Body of pancreas (tissue), 4 donors: ENCODE measurements around the gene SLC24A3. TPM values are rescaled to one million over a fixed set of nuclear protein-coding genes. Genes with fewer than 3 reads are reported as not detected.

Experiments
- ATAC-seq: fragments of 150-250 bp; one replicate; pipeline ENCODE4 v1.9.1; 2016
- DNase-seq, 4 donors: peaks; one replicate each; pipeline ENCODE4 v3.0.0-alpha.2; 2019
- H3K27ac ChIP-seq, 4 donors: fragments of 200-600 bp; sonication (generic); 1 replicate in 3 of 4; 2 replicates in 1 of 4; pipeline versions ENCODE4 v1.5.1 to v1.6.1; 2016 to 2019; ENCODE audit warnings: mild to moderate bottlenecking in 1 of 4, mixed read lengths in 1 of 4, moderate library complexity in 1 of 4
- H3K27me3 ChIP-seq, 2 donors: fragments of 200-600 bp; sonication (generic); one replicate each; pipeline ENCODE4 v1.6.0; 2016; ENCODE audit warnings: mild to moderate bottlenecking in 1 of 2
- H3K36me3 ChIP-seq, 2 donors: fragments of 200-600 bp; sonication (generic); replicated peaks in 1 of 2; 2 replicates each; pipeline ENCODE4 v1.5.1; 2016; ENCODE audit warnings: low read depth in 2 of 2; ENCODE audit not compliant: insufficient read depth in 1 of 2
- H3K4me1 ChIP-seq: fragments of 200-600 bp; sonication (generic); one replicate; pipeline ENCODE4 v1.6.0; 2016
- H3K4me3 ChIP-seq, 2 donors: fragments of 200-600 bp; sonication (generic); 1 replicate in 1 of 2; 2 replicates in 1 of 2; pipeline ENCODE4 v1.5.1; 2016 to 2019
- H3K9me3 ChIP-seq, 3 donors: fragments of 200-600 bp; sonication (generic); 1 replicate in 2 of 3; 2 replicates in 1 of 3; pipeline ENCODE4 v1.5.1; 2016
- POLR2A ChIP-seq, 3 donors: fragments of 450-650 bp; IDR thresholded peaks; one replicate each; pipeline ENCODE4 v1.6.1; 2016; ENCODE audit warnings: antibody characterized with exemption in 3 of 3, mild to moderate bottlenecking in 2 of 3
- WGBS, 2 donors: methylation state at CpG; one replicate each; pipeline ENCODE4 v1.1.5; 2017; 5-methylcytosine and 5-hydroxymethylcytosine counted together
- intact Hi-C: fragments of 100-400 bp; cut with DNase I; formaldehyde crosslinking; loops from one replicate; pipeline ENCODE4 v1.15.1; 2023
- total RNA-seq, 2 donors: library from RNA; depleted of rRNA; stranded (reverse); fragments of >200 nt; gene quantifications; one replicate each; pipeline ENCODE4 v1.1.0, GENCODE V29; 2016
- TF ChIP-seq, protein P1 (sequence below), 7 experiments: fragments of 450-650 bp in 4 of 7; fragments of 200-600 bp in 3 of 7; sonication (generic) in 3 of 7; IDR thresholded peaks; one replicate each; pipeline ENCODE4 v1.5.1; 2016 to 2019; ENCODE audit warnings: antibody characterized with exemption in 7 of 7

Gene SLC24A3
- total RNA-seq, 2 donors from 2014 or later = 0.66 to 1.0 TPM

DNA sequence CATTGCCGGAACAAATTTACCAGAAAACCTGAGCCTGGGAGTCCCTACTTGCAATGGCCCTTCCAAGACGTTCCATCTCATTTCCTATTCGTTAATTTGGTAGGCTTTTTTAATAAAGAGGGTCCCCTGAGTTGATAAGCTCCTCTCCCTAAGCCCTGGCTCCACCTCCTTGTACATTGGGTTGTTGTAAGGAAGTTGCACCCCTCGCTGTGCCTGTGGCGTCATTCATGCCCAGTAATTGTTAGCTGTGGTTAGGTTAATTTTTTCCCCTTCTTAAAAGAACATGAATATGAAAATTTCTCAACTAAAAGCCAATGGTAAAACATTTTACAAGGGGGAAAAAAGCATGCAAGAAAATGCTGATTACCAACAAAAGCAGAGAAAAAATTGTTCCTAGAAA, 91.9 kb downstream of the SLC24A3 start:
- no peak overlapping the region for H3K27ac ChIP-seq
- ATAC-seq = no peak
- H3K4me3 ChIP-seq = no peak overlapping the region
- intact Hi-C loops = no loop called here
- H3K9me3 ChIP-seq = no peaks in the 10 kb centered on the region
- H3K4me1 ChIP-seq = no peaks in the 10 kb centered on the region
- WGBS, 2 donors = 42 to 69% methylated on average over 5 of the region's 5 CpGs
- no peak for DNase-seq
- H3K27me3 ChIP-seq = no peaks in the 10 kb centered on the region
- H3K36me3 ChIP-seq = no peaks in the 10 kb centered on the region
- TF ChIP-seq, protein P1, sequence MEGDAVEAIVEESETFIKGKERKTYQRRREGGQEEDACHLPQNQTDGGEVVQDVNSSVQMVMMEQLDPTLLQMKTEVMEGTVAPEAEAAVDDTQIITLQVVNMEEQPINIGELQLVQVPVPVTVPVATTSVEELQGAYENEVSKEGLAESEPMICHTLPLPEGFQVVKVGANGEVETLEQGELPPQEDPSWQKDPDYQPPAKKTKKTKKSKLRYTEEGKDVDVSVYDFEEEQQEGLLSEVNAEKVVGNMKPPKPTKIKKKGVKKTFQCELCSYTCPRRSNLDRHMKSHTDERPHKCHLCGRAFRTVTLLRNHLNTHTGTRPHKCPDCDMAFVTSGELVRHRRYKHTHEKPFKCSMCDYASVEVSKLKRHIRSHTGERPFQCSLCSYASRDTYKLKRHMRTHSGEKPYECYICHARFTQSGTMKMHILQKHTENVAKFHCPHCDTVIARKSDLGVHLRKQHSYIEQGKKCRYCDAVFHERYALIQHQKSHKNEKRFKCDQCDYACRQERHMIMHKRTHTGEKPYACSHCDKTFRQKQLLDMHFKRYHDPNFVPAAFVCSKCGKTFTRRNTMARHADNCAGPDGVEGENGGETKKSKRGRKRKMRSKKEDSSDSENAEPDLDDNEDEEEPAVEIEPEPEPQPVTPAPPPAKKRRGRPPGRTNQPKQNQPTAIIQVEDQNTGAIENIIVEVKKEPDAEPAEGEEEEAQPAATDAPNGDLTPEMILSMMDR (IDR thresholded peaks at IDR 0.05) = no peak
- no peak for TF ChIP-seq POLR2A (IDR thresholded peaks at IDR 0.05)

DNA sequence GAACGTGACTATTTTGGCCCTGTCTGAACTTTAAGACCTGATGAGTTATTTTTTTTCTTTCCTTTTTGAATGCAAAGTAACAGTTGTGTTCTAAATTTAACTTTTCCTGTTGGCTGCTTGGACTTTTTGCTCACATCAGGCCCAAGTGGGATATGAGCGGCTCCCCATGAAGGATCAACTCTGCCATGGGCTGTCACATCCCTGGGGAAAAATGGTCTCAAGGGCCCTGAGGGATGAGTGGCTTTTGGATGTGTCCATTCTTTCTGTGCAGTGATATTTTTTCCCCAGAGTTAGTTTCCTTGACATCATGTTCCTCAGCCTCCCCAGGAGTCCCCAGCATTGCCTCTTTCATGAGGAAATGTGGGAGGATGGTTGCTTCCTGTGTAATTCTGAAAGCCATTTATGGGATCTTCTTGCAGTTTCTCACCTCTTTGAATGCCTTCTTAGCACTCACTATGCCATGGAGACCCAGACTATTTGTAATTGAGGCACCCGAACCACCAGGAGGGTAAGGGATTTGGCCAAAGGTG, 92.5 kb downstream of the SLC24A3 start:
- Histone ChIP-seq H3K27me3 (no peaks in the 10 kb centered on the region), H3K36me3 (no peaks in the 10 kb centered on the region), H3K4me1 (no peaks in the 10 kb centered on the region), H3K9me3 (no peaks in the 10 kb centered on the region), H3K27ac (no peak overlapping the region), H3K4me3 (no peak overlapping the region)
- TF ChIP-seq POLR2A (IDR thresholded peaks at IDR 0.05) = no peak
- TF ChIP-seq, protein P1 (IDR thresholded peaks at IDR 0.05) = no peak
- DNase-seq = no peak
- intact Hi-C loops = no loop called here
- 55 to 61% methylated on average over 3 of the region's 3 CpGs for WGBS, 2 donors
- no peak for ATAC-seq

DNA sequence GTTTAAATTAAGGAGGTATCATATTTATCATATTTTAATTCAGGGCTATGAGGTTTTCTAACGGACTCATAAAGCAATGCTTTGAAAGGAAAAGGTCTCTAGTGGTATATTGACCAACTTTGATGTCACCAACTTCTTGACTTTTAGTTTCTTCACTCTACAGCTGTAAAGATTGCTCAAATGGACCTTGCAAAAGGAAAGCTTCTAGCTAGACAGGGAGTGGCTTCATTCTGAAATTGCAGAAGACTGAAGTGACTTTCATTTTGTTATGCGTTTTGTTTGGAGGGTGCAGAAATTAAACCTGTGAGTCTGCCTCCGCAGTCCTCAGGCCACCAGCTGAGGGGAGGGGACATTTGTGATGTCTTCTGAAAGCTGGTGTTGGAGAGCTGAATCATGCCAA, 95.7 kb downstream of the SLC24A3 start:
- Histone ChIP-seq H3K36me3 (no peaks in the 10 kb centered on the region), H3K27me3 (no peaks in the 10 kb centered on the region), H3K27ac (no peak overlapping the region), H3K9me3 (no peaks in the 10 kb centered on the region), H3K4me3 (no peak overlapping the region), H3K4me1 (no peaks in the 10 kb centered on the region)
- intact Hi-C loops = no loop called here
- WGBS, 2 donors = 72 to 75% methylated on average over 3 of the region's 3 CpGs
- DNase-seq = no peak
- no peak for TF ChIP-seq POLR2A (IDR thresholded peaks at IDR 0.05)
- TF ChIP-seq, protein P1 (IDR thresholded peaks at IDR 0.05) = no peak
- ATAC-seq = no peak

DNA sequence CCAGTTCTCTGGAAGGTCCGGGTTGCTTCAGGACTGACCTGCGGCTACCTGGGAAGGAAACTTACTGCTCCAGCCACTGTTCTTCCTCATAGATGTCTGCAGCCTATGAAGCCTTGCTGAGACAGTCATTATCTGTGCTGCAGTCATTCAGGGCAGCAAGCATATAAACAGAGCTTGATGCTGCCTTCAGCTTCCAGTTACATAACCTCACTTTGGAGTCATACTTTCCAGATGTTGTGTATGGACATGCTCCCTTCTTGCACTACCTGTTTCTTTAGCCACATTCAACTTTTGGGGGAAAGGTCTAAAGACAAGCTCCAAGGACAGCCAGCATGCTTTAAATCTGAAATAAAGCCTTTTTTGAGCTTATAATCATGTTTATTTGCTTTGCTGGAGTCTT, 98.1 kb downstream of the SLC24A3 start:
- 57 to 65% methylated on average over 2 of the region's 2 CpGs for WGBS, 2 donors

More for the DNA sequence above, 98.1 kb downstream of the SLC24A3 start:
- Histone ChIP-seq H3K36me3 (no peaks in the 10 kb centered on the region), H3K4me1 (no peaks in the 10 kb centered on the region), H3K4me3 (no peak overlapping the region), H3K27me3 (no peaks in the 10 kb centered on the region), H3K9me3 (no peaks in the 10 kb centered on the region), H3K27ac (no peak overlapping the region)
- intact Hi-C loops = no loop called here
- TF ChIP-seq, protein P1 (IDR thresholded peaks at IDR 0.05) = no peak
- TF ChIP-seq POLR2A (IDR thresholded peaks at IDR 0.05) = no peak
- ATAC-seq (no peak), DNase-seq (no peak)
